ENCODE data around the gene TOX4. TPM values are rescaled to one million over a fixed set of nuclear protein-coding genes. Genes with fewer than 3 reads are reported as not detected.
"Not testable (repeated sequence)": the region's sequence is repeated elsewhere in the genome, so short reads cannot be mapped to it uniquely, and the experiment has no call there.

Gene TOX4
- total and polyA plus RNA-seq, 2 donors (not counting 1 experiment from before 2014, with no cell fraction given): 33.6 to 74.1 TPM

GRCh38 chr14:21442657-21443056 is 34.3 kb upstream of the TOX4 start:
- H4K20me1 ChIP-seq (ENCODE audit: control insufficient read depth, insufficient read depth, low read length, poor library complexity, severe bottlenecking): peaks cover 14% of the 10 kb centered on the region
- WGBS (ENCODE audit: insufficient coverage): no CpG with 5 or more reads among the region's 1 CpG
- H3K4me1 ChIP-seq (ENCODE audit: control insufficient read depth in 2 of 2, insufficient read depth in 2 of 2, low read length in 2 of 2); H3K4me3 Mint-ChIP-seq; H3K27ac Mint-ChIP-seq; POLR2A ChIA-PET; CTCF ChIA-PET; H3K9ac ChIP-seq (ENCODE audit: low read length); H3K4me2 ChIP-seq (replicated peaks; ENCODE audit: low read depth, low read length, poor library complexity, severe bottlenecking); H3K27me3 Mint-ChIP-seq; H3K27ac ChIP-seq (ENCODE audit: low read length in 2 of 2); H3K9me3 ChIP-seq (ENCODE audit: control extremely low read depth in 1 of 3, control insufficient read depth in 2 of 3, insufficient read depth in 1 of 3, low read length in 2 of 3); H3K36me3 ChIP-seq (replicated peaks in 1 of 2; ENCODE audit: control extremely low read depth in 1 of 2, control insufficient read depth in 1 of 2, extremely low read depth in 1 of 2, insufficient read depth in 2 of 2, low read length in 1 of 2); H3K4me3 ChIP-seq (ENCODE audit: control extremely low read depth in 1 of 5, extremely low read depth in 1 of 5, insufficient read depth in 1 of 5, low read depth in 2 of 5, low read length in 4 of 5); ATAC-seq (ENCODE audit: low read depth); H3K9me3 Mint-ChIP-seq (ENCODE audit: insufficient read depth); DNase-seq; H2AFZ ChIP-seq (ENCODE audit: insufficient read depth, low read depth, low read length, poor library complexity, severe bottlenecking); H3K27me3 ChIP-seq (replicated peaks in 1 of 4; ENCODE audit: control extremely low read depth in 1 of 4, control insufficient read depth in 3 of 4, insufficient read depth in 4 of 4, low read length in 3 of 4); intact Hi-C loops (cut with micrococcal nuclease): not testable (repeated sequence)
- peaks cover 27% of the 10 kb centered on the region for H3K4me1 Mint-ChIP-seq
- H3K79me2 ChIP-seq (ENCODE audit: control insufficient read depth, insufficient read depth, low read length): peaks cover 97% of the 10 kb centered on the region

GRCh38 chr14:21449899-21450216 is 27.1 kb upstream of the TOX4 start:
- H3K9ac ChIP-seq (ENCODE audit: low read length): no peak overlapping the region
- H3K27me3 ChIP-seq (replicated peaks in 1 of 4; ENCODE audit: control extremely low read depth in 1 of 4, control insufficient read depth in 3 of 4, insufficient read depth in 4 of 4, low read length in 3 of 4): no peaks in the 10 kb centered on the region
- intact Hi-C loops (cut with micrococcal nuclease): loop anchor here (10.0 kb wide), 1 partner anchor 985 kb away; the partner anchor contains the start of genes PIP4P1 and PNP
- no peak for TF ChIP-seq EZH2 (IDR thresholded peaks at IDR 0.05; ENCODE audit: borderline replicate concordance, insufficient read depth, low read depth, low read length, poor library complexity, severe bottlenecking)
- no peak for TF ChIP-seq CTCF (IDR thresholded peaks at IDR 0.05)
- Mint-ChIP-seq H3K4me3 (no peak overlapping the region), H3K27me3 (no peaks in the 10 kb centered on the region), H3K27ac (no peak overlapping the region), H3K4me1 (peaks cover 43% of the 10 kb centered on the region), H3K9me3 (ENCODE audit: insufficient read depth) (no peaks in the 10 kb centered on the region)
- no peak for ATAC-seq (ENCODE audit: low read depth)
- CTCF ChIA-PET: interaction anchor here (1.1 kb wide), 1 partner anchor 13 kb away, joined by 3 read pairs; no protein-coding TSS in a partner anchor
- H4K20me1 ChIP-seq (ENCODE audit: control insufficient read depth, insufficient read depth, low read length, poor library complexity, severe bottlenecking): peaks cover 35% of the 10 kb centered on the region
- no peak for DNase-seq
- no peak overlapping the region for H2AFZ ChIP-seq (ENCODE audit: insufficient read depth, low read depth, low read length, poor library complexity, severe bottlenecking)
- POLR2A ChIA-PET: no interaction called here
- H3K4me3 ChIP-seq (ENCODE audit: control extremely low read depth in 1 of 5, extremely low read depth in 1 of 5, insufficient read depth in 1 of 5, low read depth in 2 of 5, low read length in 4 of 5): no peak overlapping the region
- no peaks in the 10 kb centered on the region for H3K9me3 ChIP-seq (ENCODE audit: control extremely low read depth in 1 of 3, control insufficient read depth in 2 of 3, insufficient read depth in 1 of 3, low read length in 2 of 3)
- 60% methylated on average over 1 of the region's 1 CpG for WGBS (ENCODE audit: insufficient coverage)
- H3K4me2 ChIP-seq (replicated peaks; ENCODE audit: low read depth, low read length, poor library complexity, severe bottlenecking): no peak overlapping the region
- H3K79me2 ChIP-seq (ENCODE audit: control insufficient read depth, insufficient read depth, low read length): peaks cover 98% of the 10 kb centered on the region
- peaks cover 7 to 11% of the 10 kb centered on the region in 2 donors for H3K4me1 ChIP-seq (ENCODE audit: control insufficient read depth in 2 of 2, insufficient read depth in 2 of 2, low read length in 2 of 2)
- H3K36me3 ChIP-seq (replicated peaks in 1 of 2; ENCODE audit: control extremely low read depth in 1 of 2, control insufficient read depth in 1 of 2, extremely low read depth in 1 of 2, insufficient read depth in 2 of 2, low read length in 1 of 2): peaks cover 4 to 6% of the 10 kb centered on the region in 2 experiments
- H3K27ac ChIP-seq (ENCODE audit: low read length in 2 of 2): no peak overlapping the region
